HG03354 (cell line): ENCODE measurements around the gene MEX3A.
"Not testable (repeated sequence)": the region's sequence is repeated elsewhere in the genome, so short reads cannot be mapped to it uniquely, and the experiment has no call there.

Experiments used
- ATAC-seq: cut with Tn5 transposase; IDR thresholded peaks from one replicate; pipeline ENCODE4 v1.9.1; 2021; ENCODE audit warnings: mild to moderate bottlenecking; ENCODE audit not compliant: unreplicated experiment, poor library complexity, severe bottlenecking

The MEX3A gene

DNA sequence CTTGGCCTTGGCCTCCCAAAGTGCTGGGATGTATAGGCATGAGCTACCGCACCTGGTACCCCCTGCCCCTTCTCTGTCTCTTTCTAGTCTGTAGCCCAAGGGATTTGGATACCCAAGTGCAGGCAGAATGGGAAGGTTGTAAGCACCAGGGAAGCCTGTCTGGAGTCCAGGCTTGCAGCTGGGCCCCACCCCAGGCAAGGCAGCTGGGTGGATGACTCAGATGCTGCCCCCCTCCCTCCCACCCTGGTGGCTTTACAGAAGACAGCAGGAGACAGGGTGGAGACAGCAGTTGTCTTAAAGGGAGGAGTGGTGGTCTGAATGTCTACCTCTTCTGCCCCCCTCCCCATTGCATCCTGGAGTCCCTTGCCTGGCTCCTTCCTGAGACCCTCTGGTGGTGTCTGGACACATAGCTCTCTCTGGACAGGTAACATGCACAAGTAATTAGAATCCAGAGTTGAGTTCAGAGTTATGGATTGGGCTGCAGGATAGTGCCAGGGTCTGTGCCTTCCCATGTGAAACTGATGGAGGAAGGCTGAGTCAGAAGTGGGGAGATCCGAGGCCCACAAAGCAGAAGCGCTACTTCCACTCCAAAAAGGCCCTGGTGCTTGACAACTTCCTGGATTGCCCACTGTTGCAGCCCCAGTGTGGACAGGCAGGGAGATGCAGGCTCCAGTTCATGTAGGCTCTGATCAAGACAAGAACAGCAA, 37.4 kb upstream of the MEX3A start:
- ATAC-seq, result no peak

DNA sequence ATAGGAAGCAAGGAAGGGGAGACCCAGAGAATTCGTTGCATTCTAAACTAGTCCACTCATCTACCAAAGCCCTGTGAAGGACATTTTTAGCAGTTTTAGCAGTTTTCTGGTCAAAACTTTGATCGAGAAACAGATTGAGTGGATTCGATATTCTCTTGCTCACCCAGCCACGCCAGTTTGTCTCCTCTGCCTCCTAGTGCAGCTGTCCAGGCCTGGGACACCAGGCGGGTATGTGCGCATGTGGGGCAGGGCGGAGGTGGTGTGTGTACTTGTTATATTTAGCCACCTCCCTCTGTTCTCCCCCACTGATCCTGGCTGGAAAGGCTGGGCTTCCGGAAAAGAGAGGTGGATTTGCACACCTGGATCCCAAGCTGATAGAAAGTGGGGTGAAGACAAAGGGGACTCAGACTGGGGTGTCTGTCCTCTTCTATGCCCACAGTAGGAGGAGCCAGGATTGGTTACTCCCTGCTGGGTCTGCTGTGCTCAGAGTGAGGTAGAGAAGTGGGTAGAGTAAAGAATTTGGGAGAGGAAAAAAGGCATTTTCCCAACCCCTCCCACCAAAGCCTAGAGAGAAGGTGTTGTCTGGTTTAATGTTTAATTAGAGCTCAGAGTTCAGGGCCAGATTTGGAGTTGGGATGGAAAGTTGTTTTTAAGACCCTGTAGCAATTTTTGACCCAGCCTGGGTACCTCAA, 36.1 kb upstream of the MEX3A start:
- no peak for ATAC-seq

DNA sequence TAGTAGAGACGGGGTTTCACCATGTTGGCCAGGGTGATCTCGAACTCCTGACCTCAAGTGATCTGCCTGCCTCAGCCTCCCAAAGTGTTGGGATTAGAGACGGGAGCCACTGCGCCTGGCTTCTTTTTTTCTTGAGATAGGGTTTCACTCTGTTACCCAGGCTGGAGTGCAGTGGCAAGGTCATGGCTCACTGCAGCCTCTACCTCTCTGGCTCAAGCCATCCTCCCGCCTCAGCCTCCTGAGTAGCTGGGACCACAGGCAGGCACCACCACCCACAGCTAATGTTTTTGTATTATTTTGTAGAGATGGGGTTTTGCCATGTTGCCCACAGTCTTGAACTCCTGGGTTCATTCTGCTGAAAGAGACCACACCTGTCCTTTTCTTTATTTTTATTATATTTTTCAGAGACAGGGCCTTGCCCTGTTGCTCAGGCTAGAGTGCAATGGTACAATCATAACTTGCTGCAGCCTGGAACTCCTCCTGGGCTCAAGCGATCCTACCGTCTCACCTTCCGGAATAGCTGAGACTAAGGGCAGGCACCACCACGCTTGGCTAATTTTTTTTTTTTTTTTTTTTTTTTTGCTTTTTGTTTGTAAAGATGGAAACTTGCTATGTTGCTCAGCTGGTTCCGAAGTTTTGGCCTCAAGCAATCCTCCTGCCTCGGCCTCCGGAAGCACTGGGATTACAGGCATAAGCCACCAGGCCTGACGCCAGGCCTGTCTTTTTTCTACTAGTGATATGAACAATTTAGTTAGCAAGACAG, 35.3 kb upstream of the MEX3A start:
- no peak for ATAC-seq

DNA sequence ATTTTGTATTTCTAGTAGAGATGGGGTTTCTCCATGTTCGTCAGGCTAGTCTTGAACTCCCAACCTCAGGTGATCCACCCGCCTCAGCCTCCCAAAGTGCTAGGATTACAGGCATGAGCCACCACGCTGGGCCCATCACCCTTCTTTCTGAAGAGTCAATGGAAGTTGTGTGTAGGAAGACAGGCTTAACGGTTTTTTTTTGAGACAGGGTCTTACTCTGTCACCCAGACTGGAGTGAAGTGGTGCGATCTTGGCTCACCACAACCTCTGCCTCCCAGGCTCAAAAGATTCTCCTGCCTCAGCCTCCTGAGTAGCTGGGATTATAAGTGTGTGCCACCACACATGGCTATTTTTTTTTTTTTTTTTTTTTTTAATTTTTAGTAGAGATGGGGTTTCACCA, 34.5 kb upstream of the MEX3A start:
- ATAC-seq, result not testable (repeated sequence)

DNA sequence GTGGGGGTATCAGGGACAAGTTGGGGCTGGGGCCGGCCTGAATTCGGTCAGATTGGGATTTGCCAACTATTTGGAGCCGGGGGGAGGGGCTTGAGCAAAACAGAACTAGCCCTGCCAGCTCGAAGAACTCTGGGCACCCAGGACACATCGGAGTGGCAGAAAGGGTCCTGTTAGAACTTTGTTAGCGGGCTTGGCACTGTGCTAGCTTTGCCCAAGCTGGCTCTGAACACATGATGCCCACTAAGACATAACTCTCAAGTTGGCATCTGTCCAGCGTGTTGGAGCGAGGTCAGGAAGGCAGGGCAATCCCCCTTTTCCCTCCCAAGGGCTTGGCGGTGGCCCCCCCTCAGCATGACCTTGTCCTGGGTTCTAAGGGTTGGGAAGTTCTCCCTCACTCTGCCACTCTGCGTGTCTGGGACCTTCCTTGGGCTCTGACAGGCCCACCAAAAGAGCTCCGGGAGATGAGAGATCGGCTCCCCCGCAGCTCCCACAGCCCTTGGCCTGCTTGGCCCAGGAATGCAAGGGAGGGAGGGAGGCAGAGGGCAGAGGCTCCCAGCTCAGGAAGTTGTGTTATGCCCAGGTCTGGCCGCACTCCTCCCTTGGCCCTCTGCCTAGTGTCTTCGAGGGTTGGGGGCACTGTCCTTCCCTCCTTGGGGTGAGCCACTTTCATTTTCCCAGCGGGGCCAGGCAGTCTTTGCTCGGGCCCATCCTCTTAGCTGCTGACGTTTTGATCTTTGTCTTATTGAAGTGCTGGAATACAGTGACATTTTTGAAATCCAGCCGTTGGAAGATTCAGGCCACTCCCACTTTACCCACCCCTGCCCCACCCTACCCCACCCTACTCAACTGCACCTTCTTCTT, 33.5 kb upstream of the MEX3A start:
- no peak for ATAC-seq

DNA sequence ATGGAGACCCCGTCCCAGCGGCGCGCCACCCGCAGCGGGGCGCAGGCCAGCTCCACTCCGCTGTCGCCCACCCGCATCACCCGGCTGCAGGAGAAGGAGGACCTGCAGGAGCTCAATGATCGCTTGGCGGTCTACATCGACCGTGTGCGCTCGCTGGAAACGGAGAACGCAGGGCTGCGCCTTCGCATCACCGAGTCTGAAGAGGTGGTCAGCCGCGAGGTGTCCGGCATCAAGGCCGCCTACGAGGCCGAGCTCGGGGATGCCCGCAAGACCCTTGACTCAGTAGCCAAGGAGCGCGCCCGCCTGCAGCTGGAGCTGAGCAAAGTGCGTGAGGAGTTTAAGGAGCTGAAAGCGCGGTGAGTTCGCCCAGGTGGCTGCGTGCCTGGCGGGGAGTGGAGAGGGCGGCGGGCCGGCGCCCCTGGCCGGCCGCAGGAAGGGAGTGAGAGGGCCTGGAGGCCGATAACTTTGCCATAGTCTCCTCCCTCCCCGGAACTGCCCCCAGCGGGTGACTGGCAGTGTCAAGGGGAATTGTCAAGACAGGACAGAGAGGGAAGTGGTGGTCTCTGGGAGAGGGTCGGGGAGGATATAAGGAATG, 32.8 kb upstream of the MEX3A start:
- peak; percentile 13 for ATAC-seq

DNA sequence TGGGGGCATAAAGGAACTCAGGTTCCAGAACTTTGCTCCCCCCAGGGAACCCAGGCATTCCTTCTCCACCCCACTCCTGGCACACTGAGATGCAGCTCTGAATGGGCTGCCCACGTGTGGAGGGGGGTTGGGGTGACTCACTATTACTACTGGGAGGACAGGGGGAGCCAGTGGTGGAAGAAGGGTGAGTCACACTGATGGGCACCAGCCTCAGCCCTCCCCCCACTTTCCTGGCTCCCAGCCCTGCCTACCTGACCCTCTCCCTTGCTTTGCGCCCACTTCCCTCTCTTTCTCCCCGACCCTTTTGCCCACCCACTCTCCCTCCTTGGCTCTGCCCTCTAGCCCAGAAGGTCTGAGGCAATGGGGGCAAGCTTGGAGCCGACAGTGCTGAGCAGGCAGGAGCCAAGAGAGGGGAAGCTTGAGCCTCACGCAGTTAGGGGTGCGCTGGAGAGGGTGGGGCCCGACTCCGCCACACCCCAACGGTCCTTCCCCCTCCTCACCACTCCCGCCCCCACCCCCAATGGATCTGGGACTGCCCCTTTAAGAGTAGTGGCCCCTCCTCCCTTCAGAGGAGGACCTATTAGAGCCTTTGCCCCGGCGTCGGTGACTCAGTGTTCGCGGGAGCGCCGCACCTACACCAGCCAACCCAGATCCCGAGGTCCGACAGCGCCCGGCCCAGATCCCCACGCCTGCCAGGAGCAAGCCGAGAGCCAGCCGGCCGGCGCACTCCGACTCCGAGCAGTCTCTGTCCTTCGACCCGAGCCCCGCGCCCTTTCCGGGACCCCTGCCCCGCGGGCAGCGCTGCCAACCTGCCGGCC, 32.0 kb upstream of the MEX3A start, which contains the start of gene LMNA:
LMNA (plus strand) TSS at position 611 of the 818 bp plus-strand sequence. CDS start 208 bp downstream, outside the sequence.
- ATAC-seq, result peak; percentile 73

DNA sequence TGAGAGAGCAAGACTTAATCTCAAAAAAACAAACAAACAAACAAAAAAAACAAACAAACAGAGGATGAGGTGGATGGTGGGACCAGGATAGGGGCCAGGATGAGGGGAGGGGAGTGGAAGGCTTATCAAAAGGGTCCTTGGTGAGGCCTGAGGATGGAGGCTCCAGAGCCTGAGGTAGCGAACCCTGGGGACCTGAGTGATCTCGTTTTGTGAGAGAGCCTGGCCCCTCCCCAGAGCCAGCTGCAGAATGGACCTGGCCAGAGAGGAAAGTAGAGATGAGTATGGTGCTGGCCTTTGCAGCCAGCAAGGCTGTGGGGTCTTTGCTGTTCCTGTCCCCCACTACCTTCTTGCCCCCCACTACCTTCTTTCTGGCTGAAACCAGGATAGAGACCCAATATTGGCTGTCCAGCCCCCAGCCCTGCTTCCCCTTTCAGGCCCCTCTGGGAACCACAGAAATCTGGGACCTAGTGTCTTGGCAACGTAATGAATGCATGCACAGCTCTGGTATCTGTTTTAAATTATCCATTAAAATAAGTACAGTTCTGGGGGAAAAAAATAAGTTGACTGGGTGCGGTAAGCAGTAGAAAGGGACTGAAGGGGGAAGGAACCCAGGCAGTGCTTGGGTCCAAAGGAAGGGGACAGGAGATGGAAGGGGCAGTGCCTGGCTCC, 31.2 kb upstream of the MEX3A start:
- no peak for ATAC-seq

DNA sequence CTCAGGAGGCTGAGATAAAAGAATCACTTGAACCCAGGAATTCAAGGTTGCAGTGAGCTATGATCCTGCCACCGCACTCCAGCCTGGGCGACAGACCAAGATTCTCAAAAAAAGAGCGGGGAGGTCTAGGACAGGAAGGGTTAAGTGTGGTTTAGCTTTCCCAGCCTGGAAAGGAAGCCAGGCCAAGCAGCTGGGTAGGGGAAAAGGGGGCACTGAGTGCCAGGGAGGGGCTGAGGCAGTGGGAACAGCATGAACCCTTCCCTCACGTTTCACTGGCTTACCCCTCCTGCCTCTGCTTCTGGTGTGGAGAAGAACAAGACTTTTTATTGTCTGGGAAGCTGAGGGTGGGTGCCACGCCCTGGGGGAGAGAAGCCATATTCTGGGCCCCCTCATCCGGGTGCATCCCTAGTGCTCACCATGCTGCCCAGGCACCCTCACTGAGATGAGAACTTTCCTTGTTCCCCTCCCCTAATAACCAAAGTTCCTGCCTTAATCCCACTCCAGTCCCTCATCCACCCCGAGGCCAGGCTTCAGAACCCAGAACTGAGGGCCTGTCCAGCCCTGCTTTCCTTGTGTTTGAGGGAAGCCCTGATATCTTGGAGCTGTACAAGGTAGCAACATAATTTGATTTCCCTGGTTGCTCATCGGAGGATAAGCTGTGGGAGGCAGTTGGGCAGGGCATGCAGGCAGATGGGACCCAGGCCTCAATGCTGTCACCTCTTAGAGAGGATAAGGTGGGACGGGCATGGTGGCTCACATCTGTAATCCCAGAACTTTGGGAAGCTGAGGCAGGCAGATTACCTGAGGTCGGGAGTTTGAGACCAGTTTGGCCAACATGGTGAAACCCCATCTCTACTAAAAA, 30.2 kb upstream of the MEX3A start:
- no peak for ATAC-seq

DNA sequence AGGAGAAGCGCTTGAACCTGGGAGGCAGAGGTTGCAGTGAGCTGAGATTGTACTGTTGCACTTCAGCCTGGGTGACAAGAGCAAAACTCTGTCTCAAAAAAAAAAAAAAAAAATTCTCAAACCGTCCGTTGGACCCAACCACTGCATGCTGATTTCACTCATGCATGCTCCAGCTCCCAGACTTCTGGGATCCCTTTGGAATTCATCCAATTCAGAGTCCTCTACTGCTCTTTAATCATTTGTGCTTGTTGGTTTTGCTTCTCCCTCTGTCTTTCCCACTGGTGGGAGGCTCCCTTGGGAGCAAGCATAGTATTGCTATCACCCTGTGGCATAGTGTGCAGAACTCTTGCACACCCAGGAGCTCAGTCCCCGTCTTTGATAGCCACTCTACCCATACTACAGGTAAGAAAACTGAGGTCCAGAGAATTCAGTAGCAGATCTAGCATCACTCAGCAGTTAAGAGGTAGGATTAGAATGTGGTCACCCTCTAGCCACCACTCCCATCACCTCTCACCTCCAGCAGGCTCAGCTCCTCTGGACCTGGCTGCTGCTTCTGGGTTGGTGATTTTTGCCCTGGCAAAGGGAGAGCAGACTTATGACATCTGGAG, 29.2 kb upstream of the MEX3A start:
- ATAC-seq, result no peak

DNA sequence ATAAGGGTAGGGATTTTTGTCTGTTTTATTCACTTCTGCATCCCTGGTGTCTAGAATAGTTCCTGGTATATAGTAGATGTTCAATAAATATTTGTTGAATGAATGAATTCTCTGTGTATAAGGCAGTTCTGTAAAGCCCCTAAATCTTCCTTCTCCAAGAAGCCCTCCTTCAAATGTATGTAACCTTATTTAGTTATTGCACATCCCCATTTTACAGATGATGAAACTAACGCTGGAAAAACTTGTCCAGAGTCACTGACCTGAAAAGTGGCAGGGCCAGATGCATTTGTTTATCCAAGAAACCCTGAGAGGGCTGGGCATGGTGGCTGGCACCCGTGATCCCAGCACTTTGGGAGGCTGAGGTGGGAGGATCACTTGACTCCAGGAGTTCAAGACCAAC, 28.0 kb upstream of the MEX3A start:
- ATAC-seq, result no peak

DNA sequence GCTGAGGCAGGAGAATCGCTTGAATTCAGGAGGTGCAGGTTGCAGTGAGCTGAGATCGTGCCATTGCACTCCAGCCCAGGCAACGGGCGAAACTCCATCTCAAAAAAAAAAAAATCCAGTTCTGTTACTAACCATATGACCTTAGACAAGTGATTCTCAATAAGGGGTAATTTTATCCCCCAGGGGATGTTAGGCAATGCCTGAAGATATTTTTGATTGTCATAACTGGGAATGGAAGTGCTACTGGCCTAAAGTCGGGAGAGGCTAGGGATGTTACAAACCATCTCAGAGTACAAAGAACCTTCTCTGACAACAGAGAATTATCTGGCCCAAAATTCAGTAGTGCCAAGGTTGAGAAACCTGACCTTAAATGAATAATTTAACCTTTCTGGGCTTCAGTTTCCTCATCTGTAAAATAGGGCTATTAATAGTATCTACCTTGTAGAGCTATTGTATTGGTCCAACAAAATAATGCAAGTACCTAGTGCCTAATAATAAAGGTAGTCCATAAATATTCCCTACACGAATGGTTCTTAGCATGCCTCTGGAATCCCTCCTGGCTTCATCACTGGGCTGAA, 26.5 kb upstream of the MEX3A start:
- ATAC-seq, result no peak

DNA sequence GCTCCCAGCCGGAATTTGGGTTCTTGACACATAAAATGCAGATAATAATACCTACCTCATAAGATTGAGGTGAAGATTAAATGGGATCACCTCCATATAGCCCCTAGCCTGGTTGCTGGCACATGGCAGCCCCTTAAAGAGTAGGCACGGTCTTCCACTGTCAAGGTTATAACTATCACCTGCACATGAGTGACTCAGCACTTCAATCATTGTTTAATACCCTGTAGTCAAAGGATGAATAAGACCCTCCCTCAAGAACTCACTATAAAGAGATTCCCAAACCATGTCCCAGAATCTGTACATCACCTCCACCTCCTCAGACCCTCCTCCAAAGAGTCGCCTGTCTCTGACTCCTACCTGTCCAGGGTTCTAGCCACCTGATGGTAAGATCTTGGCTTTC, 25.8 kb upstream of the MEX3A start:
- ATAC-seq, result no peak

DNA sequence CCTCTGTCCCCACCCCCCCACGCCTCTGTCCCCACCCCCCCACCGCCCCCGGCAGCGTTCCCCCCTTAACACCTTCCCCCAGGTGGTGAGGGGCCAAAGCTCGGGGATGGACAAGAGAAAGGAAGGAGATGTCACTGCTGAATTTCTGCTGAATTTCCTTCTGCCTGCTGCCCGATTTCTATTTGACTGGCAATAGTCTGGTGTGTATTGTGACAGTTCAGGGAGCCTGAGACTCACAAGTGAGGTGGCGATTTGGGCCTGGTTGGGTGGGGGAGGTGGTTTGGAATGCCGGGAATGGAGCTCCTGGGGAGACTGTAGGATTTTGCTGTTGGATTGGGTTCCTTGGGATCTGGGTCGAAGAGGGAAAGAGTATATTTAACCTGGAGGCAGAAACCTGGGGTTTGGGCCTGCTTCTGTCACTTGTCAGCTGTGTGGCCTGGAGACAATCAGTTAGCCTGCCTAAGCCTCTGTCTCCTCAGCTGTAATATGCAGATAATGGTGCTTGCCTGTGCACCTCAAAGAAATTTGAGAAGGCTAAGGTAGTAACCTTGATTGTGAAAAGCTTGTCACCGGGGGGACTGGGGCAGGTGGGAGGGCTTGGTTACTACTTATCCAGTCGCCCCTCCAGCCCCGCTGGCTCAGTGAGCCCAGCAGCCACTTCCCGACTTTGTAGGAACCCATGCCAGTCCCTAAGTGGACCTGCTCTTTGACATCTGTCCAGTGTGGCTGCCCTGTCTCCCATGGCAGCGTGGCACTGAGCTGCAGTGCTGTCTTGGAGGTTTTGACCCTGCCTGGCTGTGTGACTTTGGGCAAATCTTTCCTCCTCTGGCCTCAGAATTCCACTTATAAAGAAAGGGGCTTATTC, 24.6 kb upstream of the MEX3A start:
- ATAC-seq, result no peak
